Measurements from ENCODE around the gene ISCA1. TPM values are rescaled to one million over a fixed set of nuclear protein-coding genes. Genes with fewer than 3 reads are reported as not detected.
"Not testable (repeated sequence)": the region's sequence is repeated elsewhere in the genome, so short reads cannot be mapped to it uniquely, and the experiment has no call there.

Gene ISCA1
- total and polyA plus RNA-seq, 3 experiments from 2014 or later = 33.4 to 55.1 (median 35.6) TPM

DNA sequence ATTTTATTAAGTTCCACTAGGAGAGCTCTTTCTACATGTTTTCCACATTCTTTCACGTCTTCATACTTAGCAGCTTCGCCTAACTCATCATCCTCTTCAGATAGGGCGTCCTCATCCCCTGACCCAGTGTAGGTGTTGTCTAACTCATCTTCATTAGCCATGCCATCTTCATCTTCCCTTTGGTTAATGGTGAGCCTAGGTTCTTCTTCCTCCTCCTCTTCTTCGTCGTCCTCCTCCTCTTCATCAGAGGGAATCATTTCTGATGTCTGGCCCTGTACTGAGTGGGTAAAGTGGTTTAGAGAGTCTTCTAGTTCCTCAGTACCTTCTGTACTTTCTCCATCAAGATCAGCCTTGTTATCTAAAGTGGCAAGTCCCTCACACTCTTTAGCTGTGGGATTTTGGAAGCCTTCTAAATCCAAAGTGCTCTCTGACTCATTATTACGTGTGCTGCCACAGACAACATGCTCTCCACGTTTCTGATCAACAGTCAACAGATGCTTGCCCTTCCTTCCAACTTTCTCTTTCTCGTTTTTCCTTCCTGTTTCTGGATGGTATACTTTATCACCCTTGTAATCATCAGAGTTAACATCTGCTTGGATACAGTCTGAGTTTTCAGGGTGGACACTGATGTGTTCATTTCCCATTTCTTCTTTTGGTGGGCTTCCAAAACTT, 40.8 kb upstream of the ISCA1 start:
- H3K27me3 Mint-ChIP-seq = peaks cover 0 to 1% of the 10 kb centered on the region in 2 donors
- DNase-seq = no peak
- no peaks in the 10 kb centered on the region for H3K27me3 ChIP-seq (ENCODE audit: insufficient read depth, low read length, poor library complexity, severe bottlenecking)
- peaks cover 7 to 39% (median 12%) of the 10 kb centered on the region in 3 donors for H3K4me1 Mint-ChIP-seq
- ChIA-PET CTCF (no interaction called here), POLR2A (no interaction called here)
- no peaks in the 10 kb centered on the region for H3K9me3 ChIP-seq (ENCODE audit: low read length)
- H3K4me3 Mint-ChIP-seq = no peak overlapping the region
- H3K27ac Mint-ChIP-seq = peak overlapping the region in 7 of 8 donors; percentile 4 to 62 (median 30)
- no peak overlapping the region for H3K27ac ChIP-seq (ENCODE audit: low read depth, low read length)
- no peak overlapping the region for H3K4me3 ChIP-seq (ENCODE audit: low read length)
- H3K9me3 Mint-ChIP-seq = no peaks in the 10 kb centered on the region
- H3K4me1 ChIP-seq (ENCODE audit: insufficient read depth, low read length) = no peaks in the 10 kb centered on the region
- peaks cover 71% of the 10 kb centered on the region for H3K36me3 ChIP-seq (ENCODE audit: insufficient read depth, low read length)
- peaks cover 11 to 96% (median 28%) of the 10 kb centered on the region in 3 donors for H3K36me3 Mint-ChIP-seq

DNA sequence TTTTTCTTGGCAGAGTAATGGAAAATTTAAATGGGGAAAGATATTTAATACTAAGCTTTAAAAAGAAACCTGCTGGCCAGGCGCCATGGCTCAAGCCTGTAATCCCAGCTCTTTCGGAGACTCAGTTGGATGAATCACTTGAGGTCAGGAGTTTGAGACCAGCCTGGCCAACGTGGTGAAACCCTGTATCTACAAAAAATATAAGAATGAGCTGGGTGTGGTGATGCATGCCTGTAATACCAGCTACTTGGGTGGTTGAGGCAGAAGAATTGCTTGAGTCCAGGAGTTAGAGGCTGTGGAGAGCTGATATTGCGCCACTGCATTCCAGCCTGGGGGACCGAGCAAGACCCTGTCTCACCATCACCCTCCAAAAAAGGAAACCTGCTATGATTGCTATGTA, 39.0 kb upstream of the ISCA1 start:
- H3K4me1 Mint-ChIP-seq = peaks cover 4 to 25% (median 7%) of the 10 kb centered on the region in 3 donors
- Histone ChIP-seq H3K27ac (ENCODE audit: low read depth, low read length) (no peak overlapping the region), H3K36me3 (ENCODE audit: insufficient read depth, low read length) (peaks cover 64% of the 10 kb centered on the region), H3K9me3 (ENCODE audit: low read length) (no peaks in the 10 kb centered on the region), H3K27me3 (ENCODE audit: insufficient read depth, low read length, poor library complexity, severe bottlenecking) (no peaks in the 10 kb centered on the region), H3K4me1 (ENCODE audit: insufficient read depth, low read length) (no peaks in the 10 kb centered on the region), H3K4me3 (ENCODE audit: low read length) (no peak overlapping the region)
- peaks cover 4 to 95% (median 22%) of the 10 kb centered on the region in 3 donors for H3K36me3 Mint-ChIP-seq
- DNase-seq = no peak
- H3K9me3 Mint-ChIP-seq = no peaks in the 10 kb centered on the region
- ChIA-PET POLR2A (interaction anchor here (0.7 kb wide), 1 partner anchor 12 kb away, joined by 3 read pairs; no protein-coding TSS in a partner anchor), CTCF (no interaction called here)
- no peak overlapping the region for H3K27ac Mint-ChIP-seq
- H3K27me3 Mint-ChIP-seq = peaks cover 0 to 1% of the 10 kb centered on the region in 2 donors
- no peak overlapping the region for H3K4me3 Mint-ChIP-seq

DNA sequence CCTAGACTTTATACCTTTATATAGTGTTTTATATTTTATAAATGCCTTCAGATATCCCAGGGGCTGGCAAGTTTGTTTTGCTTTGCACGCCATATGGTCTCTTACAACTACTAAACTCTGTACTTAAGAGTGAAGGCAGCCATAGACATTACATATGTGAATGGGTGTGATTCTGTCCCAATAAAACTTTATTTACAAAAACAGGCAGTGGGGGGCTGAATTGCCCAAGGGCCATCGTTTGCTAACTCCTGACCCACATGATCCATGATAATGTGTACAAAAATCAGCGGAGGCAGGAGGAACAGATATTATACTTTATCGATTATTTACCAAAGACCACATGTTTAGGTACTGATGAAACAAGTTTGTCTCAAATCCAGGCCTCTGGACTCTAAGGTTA, 35.8 kb upstream of the ISCA1 start:
- H3K9me3 Mint-ChIP-seq = no peaks in the 10 kb centered on the region
- Histone ChIP-seq H3K4me3 (ENCODE audit: low read length) (no peak overlapping the region), H3K4me1 (ENCODE audit: insufficient read depth, low read length) (no peaks in the 10 kb centered on the region), H3K36me3 (ENCODE audit: insufficient read depth, low read length) (peaks cover 67% of the 10 kb centered on the region), H3K27ac (ENCODE audit: low read depth, low read length) (no peak overlapping the region), H3K27me3 (ENCODE audit: insufficient read depth, low read length, poor library complexity, severe bottlenecking) (no peaks in the 10 kb centered on the region), H3K9me3 (ENCODE audit: low read length) (no peaks in the 10 kb centered on the region)
- POLR2A ChIA-PET = no interaction called here
- CTCF ChIA-PET = no interaction called here
- peaks cover 15 to 95% (median 26%) of the 10 kb centered on the region in 3 donors for H3K36me3 Mint-ChIP-seq
- no peak overlapping the region for H3K4me3 Mint-ChIP-seq
- DNase-seq = no peak
- H3K4me1 Mint-ChIP-seq = peaks cover 10 to 36% (median 22%) of the 10 kb centered on the region in 3 donors
- no peaks in the 10 kb centered on the region for H3K27me3 Mint-ChIP-seq
- peak overlapping the region in 1 of 8 donors; percentile 69 for H3K27ac Mint-ChIP-seq

DNA sequence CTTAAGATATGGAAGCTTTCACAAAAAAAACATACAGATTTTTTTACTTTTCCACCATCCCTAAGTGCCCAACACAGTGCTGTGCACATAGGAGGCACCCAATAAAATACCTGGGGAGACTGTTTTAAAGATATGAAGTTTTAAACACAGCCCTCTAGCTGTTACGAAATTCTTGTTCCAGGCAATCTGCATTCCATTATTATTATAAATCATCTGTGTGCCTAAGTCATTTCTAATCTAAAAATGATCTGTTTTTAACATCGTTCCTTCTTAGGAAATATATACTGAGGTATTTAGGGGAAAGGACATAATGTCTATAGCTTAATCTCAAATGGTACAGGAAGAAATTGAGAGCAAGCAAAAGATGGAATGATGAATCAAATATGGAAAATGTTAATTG, 32.7 kb upstream of the ISCA1 start:
- H3K27me3 Mint-ChIP-seq = no peaks in the 10 kb centered on the region
- DNase-seq = no peak
- peaks cover 46% of the 10 kb centered on the region for H3K36me3 ChIP-seq (ENCODE audit: insufficient read depth, low read length)
- peaks cover 7 to 28% (median 24%) of the 10 kb centered on the region in 3 donors for H3K4me1 Mint-ChIP-seq
- no peaks in the 10 kb centered on the region for H3K9me3 ChIP-seq (ENCODE audit: low read length)
- ChIA-PET POLR2A (interaction anchor here (1.8 kb wide), 1 partner anchor 33 kb away, joined by 4 read pairs; the partner anchor contains the start of gene ISCA1), CTCF (no interaction called here)
- no peaks in the 10 kb centered on the region for H3K27me3 ChIP-seq (ENCODE audit: insufficient read depth, low read length, poor library complexity, severe bottlenecking)
- no peak overlapping the region for H3K27ac ChIP-seq (ENCODE audit: low read depth, low read length)
- no peaks in the 10 kb centered on the region for H3K4me1 ChIP-seq (ENCODE audit: insufficient read depth, low read length)
- H3K4me3 ChIP-seq (ENCODE audit: low read length) = no peak overlapping the region
- no peak overlapping the region for H3K4me3 Mint-ChIP-seq
- H3K9me3 Mint-ChIP-seq = no peaks in the 10 kb centered on the region
- H3K36me3 Mint-ChIP-seq = peaks cover 23 to 90% (median 31%) of the 10 kb centered on the region in 3 donors
- H3K27ac Mint-ChIP-seq = peak overlapping the region in 5 of 8 donors; percentile 3 to 55 (median 21)

DNA sequence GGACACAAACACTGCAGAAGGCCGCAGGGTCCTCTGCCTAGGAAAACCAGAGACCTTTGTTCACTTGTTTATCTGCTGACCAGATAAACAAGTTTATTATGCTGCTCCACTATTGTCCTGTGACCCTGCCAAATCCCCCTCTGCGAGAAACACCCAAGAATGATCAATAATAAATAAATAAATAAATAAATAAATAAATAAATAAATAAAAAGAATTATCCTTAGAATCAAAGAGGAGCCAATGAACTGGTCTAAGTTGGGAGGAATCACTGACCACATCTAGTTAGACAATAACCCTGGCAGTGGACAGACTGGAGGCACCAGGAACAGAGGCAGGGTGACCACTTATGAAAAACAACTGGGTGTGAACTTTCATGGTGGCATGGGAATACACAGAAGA, 30.6 kb upstream of the ISCA1 start:
- H3K27me3 ChIP-seq (ENCODE audit: insufficient read depth, low read length, poor library complexity, severe bottlenecking); H3K9me3 ChIP-seq (ENCODE audit: low read length); H3K4me3 ChIP-seq (ENCODE audit: low read length); DNase-seq; H3K9me3 Mint-ChIP-seq; H3K27me3 Mint-ChIP-seq; H3K4me3 Mint-ChIP-seq; H3K27ac ChIP-seq (ENCODE audit: low read depth, low read length); CTCF ChIA-PET; POLR2A ChIA-PET; H3K4me1 ChIP-seq (ENCODE audit: insufficient read depth, low read length): not testable (repeated sequence)
- Mint-ChIP-seq H3K4me1 (peaks cover 7 to 24% (median 21%) of the 10 kb centered on the region in 3 donors), H3K36me3 (peaks cover 23 to 87% (median 37%) of the 10 kb centered on the region in 3 donors), H3K27ac (peak overlapping the region in 3 of 8 donors; percentile 2 to 47 (median 38))
- H3K36me3 ChIP-seq (ENCODE audit: insufficient read depth, low read length) = peaks cover 50% of the 10 kb centered on the region

DNA sequence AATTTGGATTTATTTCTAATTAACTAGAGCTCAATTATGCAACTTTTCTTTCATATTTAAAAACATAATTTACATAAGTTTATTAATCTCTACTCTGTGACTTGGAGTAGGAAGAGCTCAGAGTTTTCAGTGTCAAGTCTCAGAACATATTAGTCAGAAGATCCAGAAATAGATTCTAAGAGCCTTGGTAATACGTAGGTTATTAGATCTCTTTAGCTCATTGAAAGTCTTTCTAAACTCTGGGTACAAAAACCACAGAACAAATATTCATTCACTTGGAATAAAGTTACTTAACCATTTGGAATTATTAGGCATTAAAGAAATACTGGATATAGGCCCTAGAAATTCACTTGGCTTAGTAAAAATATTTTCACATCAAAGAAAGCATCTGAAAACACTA, 26.3 kb upstream of the ISCA1 start:
- H3K4me1 ChIP-seq (ENCODE audit: insufficient read depth, low read length) = peaks cover 9% of the 10 kb centered on the region
- Mint-ChIP-seq H3K36me3 (peaks cover 20 to 85% (median 32%) of the 10 kb centered on the region in 3 donors), H3K4me3 (no peak overlapping the region), H3K9me3 (no peaks in the 10 kb centered on the region), H3K4me1 (peaks cover 9 to 33% (median 21%) of the 10 kb centered on the region in 3 donors), H3K27me3 (no peaks in the 10 kb centered on the region), H3K27ac (peak overlapping the region in 2 of 8 donors; percentile 48 to 51)
- no peaks in the 10 kb centered on the region for H3K27me3 ChIP-seq (ENCODE audit: insufficient read depth, low read length, poor library complexity, severe bottlenecking)
- POLR2A ChIA-PET = interaction anchor here (0.5 kb wide), 1 partner anchor 13 kb away, joined by 3 read pairs; no protein-coding TSS in a partner anchor
- peaks cover 35% of the 10 kb centered on the region for H3K36me3 ChIP-seq (ENCODE audit: insufficient read depth, low read length)
- no peak overlapping the region for H3K4me3 ChIP-seq (ENCODE audit: low read length)
- no peak overlapping the region for H3K27ac ChIP-seq (ENCODE audit: low read depth, low read length)
- CTCF ChIA-PET = interaction anchor here (1.0 to 1.1 kb wide), 3 partner anchors 11 to 489 kb away, joined by 3 read pairs; no protein-coding TSS in a partner anchor
- H3K9me3 ChIP-seq (ENCODE audit: low read length) = no peaks in the 10 kb centered on the region
- no peak for DNase-seq

DNA sequence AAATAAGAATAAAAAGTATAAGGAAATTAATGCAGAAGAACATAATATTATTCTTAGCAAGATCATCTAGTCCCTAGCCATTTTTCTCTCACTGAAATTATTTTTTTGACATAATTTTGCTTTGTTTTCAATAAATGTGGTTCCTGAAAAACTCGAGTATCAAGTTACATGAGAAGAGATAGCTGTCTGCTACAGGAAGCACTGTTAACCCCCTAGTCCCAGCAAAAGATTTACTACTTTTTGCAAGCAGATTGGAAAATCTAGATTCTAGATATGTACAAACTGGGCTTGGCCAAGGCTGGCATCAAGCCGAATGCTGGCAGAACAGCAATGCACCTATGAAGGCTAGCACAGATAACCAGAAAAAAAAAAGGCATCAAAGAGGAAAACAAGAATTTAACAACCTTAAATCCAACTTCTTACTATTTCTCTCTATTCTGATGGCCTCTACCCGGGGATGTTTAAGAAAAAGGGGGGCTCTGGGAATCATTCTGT, 21.9 kb upstream of the ISCA1 start:
- Mint-ChIP-seq H3K4me1 (peaks cover 27 to 35% (median 32%) of the 10 kb centered on the region in 3 donors), H3K9me3 (no peaks in the 10 kb centered on the region), H3K27me3 (no peaks in the 10 kb centered on the region), H3K36me3 (peaks cover 4 to 83% (median 29%) of the 10 kb centered on the region in 3 donors), H3K27ac (peak overlapping the region in 4 of 8 donors; percentile 58 to 90 (median 80)), H3K4me3 (no peak overlapping the region)
- Histone ChIP-seq H3K4me3 (ENCODE audit: low read length) (no peak overlapping the region), H3K9me3 (ENCODE audit: low read length) (no peaks in the 10 kb centered on the region), H3K27ac (ENCODE audit: low read depth, low read length) (no peak overlapping the region), H3K4me1 (ENCODE audit: insufficient read depth, low read length) (peaks cover 13% of the 10 kb centered on the region), H3K36me3 (ENCODE audit: insufficient read depth, low read length) (peaks cover 47% of the 10 kb centered on the region), H3K27me3 (ENCODE audit: insufficient read depth, low read length, poor library complexity, severe bottlenecking) (no peaks in the 10 kb centered on the region)
- ChIA-PET POLR2A (no interaction called here), CTCF (no interaction called here)
- DNase-seq = no peak

DNA sequence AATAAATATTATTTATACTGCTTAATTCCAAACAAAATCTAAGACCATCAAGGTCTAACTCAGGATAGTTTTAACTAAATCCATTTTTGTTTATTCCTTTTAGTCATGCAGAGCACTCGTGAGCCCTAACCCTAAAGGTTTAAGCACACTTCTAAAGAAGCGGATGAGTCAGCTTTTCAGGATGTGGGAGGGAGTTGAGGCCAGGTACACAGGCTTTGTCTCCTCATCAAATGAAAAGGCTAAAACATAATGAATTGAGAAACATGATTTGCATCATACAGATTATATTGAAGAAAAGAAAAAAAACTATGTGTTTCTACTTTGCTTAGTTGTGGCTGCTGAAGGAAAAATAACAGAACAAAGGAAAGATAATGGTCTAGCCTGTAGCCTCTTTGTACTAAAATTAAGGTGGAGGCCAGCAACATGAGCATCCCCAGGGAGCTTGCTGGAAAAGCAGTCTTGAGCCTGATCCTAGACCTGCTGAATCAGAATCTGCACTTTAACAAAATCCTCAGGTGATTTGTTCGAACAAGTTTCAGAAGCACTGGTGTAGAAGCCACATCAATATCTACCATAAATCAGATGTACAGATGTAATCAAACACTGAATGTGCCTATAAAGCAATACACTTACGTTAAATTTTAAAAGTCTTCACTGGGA, 21.1 kb upstream of the ISCA1 start:
- POLR2A ChIA-PET = no interaction called here
- H3K27ac ChIP-seq (ENCODE audit: low read depth, low read length) = no peak overlapping the region
- peaks cover 13% of the 10 kb centered on the region for H3K4me1 ChIP-seq (ENCODE audit: insufficient read depth, low read length)
- Mint-ChIP-seq H3K4me1 (peaks cover 27 to 37% (median 33%) of the 10 kb centered on the region in 3 donors), H3K27me3 (no peaks in the 10 kb centered on the region), H3K27ac (peak overlapping the region; percentile 12 to 92 (median 68)), H3K9me3 (no peaks in the 10 kb centered on the region), H3K4me3 (peak overlapping the region in 1 of 7 donors; percentile 20), H3K36me3 (peaks cover 4 to 87% (median 30%) of the 10 kb centered on the region in 3 donors)
- no peaks in the 10 kb centered on the region for H3K9me3 ChIP-seq (ENCODE audit: low read length)
- CTCF ChIA-PET = no interaction called here
- peaks cover 56% of the 10 kb centered on the region for H3K36me3 ChIP-seq (ENCODE audit: insufficient read depth, low read length)
- peak in 3 of 5 donors; percentile 14 to 49 (median 21) for DNase-seq
- H3K27me3 ChIP-seq (ENCODE audit: insufficient read depth, low read length, poor library complexity, severe bottlenecking) = no peaks in the 10 kb centered on the region
- no peak overlapping the region for H3K4me3 ChIP-seq (ENCODE audit: low read length)
